ENCODE measurements around the gene DHRSX. TPM values are rescaled to one million over a fixed set of nuclear protein-coding genes. Genes with fewer than 3 reads are reported as not detected.
"Not testable (repeated sequence)": the region's sequence is repeated elsewhere in the genome, so short reads cannot be mapped to it uniquely, and the experiment has no call there.

DHRSX gene
- total RNA-seq, 4 donors from 2014 or later: 4.4 to 23.8 (median 11.3) TPM

- Histone ChIP-seq H3K4me1 (no peaks in the 10 kb centered on the region), H3K4me3 (no peak overlapping the region), H3K27me3 (no peaks in the 10 kb centered on the region), H3K9me3 (no peaks in the 10 kb centered on the region), H3K27ac (no peak overlapping the region), H3K36me3 (no peaks in the 10 kb centered on the region)
- no peak for DNase-seq
- TF ChIP-seq CTCF (IDR thresholded peaks at IDR 0.05) (no peak), POLR2A (IDR thresholded peaks at IDR 0.05) (no peak)
- intact Hi-C loops (cut with DNase I; ENCODE audit: low total_unique reads): no loop called here
Observed at GRCh38 chrX:2426289-2426882, 74.4 kb downstream of the DHRSX start.

- TF ChIP-seq CTCF (IDR thresholded peaks at IDR 0.05): no peak
- no peak for TF ChIP-seq POLR2A (IDR thresholded peaks at IDR 0.05)
- Histone ChIP-seq H3K27me3 (no peaks in the 10 kb centered on the region), H3K27ac (no peak overlapping the region), H3K36me3 (no peaks in the 10 kb centered on the region), H3K4me1 (no peaks in the 10 kb centered on the region), H3K4me3 (no peak overlapping the region), H3K9me3 (no peaks in the 10 kb centered on the region)
- DNase-seq: no peak
- intact Hi-C loops (cut with DNase I; ENCODE audit: low total_unique reads): no loop called here
Observed at GRCh38 chrX:2425286-2426071, 75.3 kb downstream of the DHRSX start.

- H3K36me3 ChIP-seq: no peaks in the 10 kb centered on the region
- no peaks in the 10 kb centered on the region for H3K27me3 ChIP-seq
- DNase-seq: no peak
- no peaks in the 10 kb centered on the region for H3K9me3 ChIP-seq
- H3K4me1 ChIP-seq: no peaks in the 10 kb centered on the region
- intact Hi-C loops (cut with DNase I; ENCODE audit: low total_unique reads): no loop called here
- H3K27ac ChIP-seq: no peak overlapping the region
- TF ChIP-seq CTCF (IDR thresholded peaks at IDR 0.05) (no peak), POLR2A (IDR thresholded peaks at IDR 0.05) (no peak)
- no peak overlapping the region for H3K4me3 ChIP-seq
Observed at GRCh38 chrX:2424317-2424716, 76.5 kb downstream of the DHRSX start.

- Histone ChIP-seq H3K4me3 (no peak overlapping the region), H3K4me1 (no peaks in the 10 kb centered on the region), H3K27ac (no peak overlapping the region), H3K36me3 (no peaks in the 10 kb centered on the region), H3K9me3 (no peaks in the 10 kb centered on the region), H3K27me3 (no peaks in the 10 kb centered on the region)
- TF ChIP-seq CTCF (IDR thresholded peaks at IDR 0.05): no peak
- DNase-seq: no peak
- intact Hi-C loops (cut with DNase I; ENCODE audit: low total_unique reads): no loop called here
Observed at GRCh38 chrX:2423899-2424298, 76.9 kb downstream of the DHRSX start.

GRCh38 chrX:2423282-2423681 is 77.5 kb downstream of the DHRSX start:
- Histone ChIP-seq H3K36me3 (no peaks in the 10 kb centered on the region), H3K4me3 (no peak overlapping the region), H3K27me3 (no peaks in the 10 kb centered on the region), H3K9me3 (no peaks in the 10 kb centered on the region), H3K27ac (no peak overlapping the region), H3K4me1 (no peaks in the 10 kb centered on the region)
- DNase-seq: no peak
- intact Hi-C loops (cut with DNase I; ENCODE audit: low total_unique reads): no loop called here
- TF ChIP-seq POLR2A (IDR thresholded peaks at IDR 0.05) (no peak), CTCF (IDR thresholded peaks at IDR 0.05) (no peak)

GRCh38 chrX:2419418-2419817 is 81.4 kb downstream of the DHRSX start:
- H3K27me3 ChIP-seq; H3K9me3 ChIP-seq; intact Hi-C loops (cut with DNase I; ENCODE audit: low total_unique reads); DNase-seq; H3K36me3 ChIP-seq; H3K4me1 ChIP-seq; H3K27ac ChIP-seq; H3K4me3 ChIP-seq: not testable (repeated sequence)
